Germinal center (tissue), 1 donor: Measurements from ENCODE around the gene HSD17B14.

ENCODE experiments used
- DNase-seq: peaks from one replicate; pipeline ENCODE4 v3.0.0; 2012; ENCODE audit warnings: mixed read lengths, low spot score

The HSD17B14 gene

GRCh38 chr19:48826606-48827020 is 9.7 kb downstream of the HSD17B14 start:
- no peak for DNase-seq

- no peak for DNase-seq
These were observed 13.8 kb downstream of the HSD17B14 start for GRCh38 chr19:48822514-48822913.

- DNase-seq = no peak
These were observed 14.7 kb downstream of the HSD17B14 start for GRCh38 chr19:48821633-48822032.

GRCh38 chr19:48819366-48819816 is 16.9 kb downstream of the HSD17B14 start:
- no peak for DNase-seq

- no peak for DNase-seq
These were observed 18.0 kb downstream of the HSD17B14 start for GRCh38 chr19:48818234-48818820.

- no peak for DNase-seq
These were observed 18.6 kb downstream of the HSD17B14 start for GRCh38 chr19:48817585-48818124.

GRCh38 chr19:48815870-48816501 is 20.3 kb downstream of the HSD17B14 start:
- no peak for DNase-seq

GRCh38 chr19:48814895-48815294 is 21.4 kb downstream of the HSD17B14 start:
- no peak for DNase-seq

- no peak for DNase-seq
These were observed 23.0 kb downstream of the HSD17B14 start for GRCh38 chr19:48813123-48813913.

GRCh38 chr19:48812094-48812929 is 24.0 kb downstream of the HSD17B14 start:
- DNase-seq = peak; percentile 96

GRCh38 chr19:48810151-48810550 is 26.1 kb downstream of the HSD17B14 start:
- DNase-seq = no peak

GRCh38 chr19:48807590-48808308 is 28.5 kb downstream of the HSD17B14 start:
- no peak for DNase-seq

GRCh38 chr19:48806818-48807589 is 29.3 kb downstream of the HSD17B14 start:
- DNase-seq = no peak

- peak; percentile 76 for DNase-seq
These were observed 29.8 kb downstream of the HSD17B14 start for GRCh38 chr19:48806518-48806817.

GRCh38 chr19:48805452-48805851 is 30.8 kb downstream of the HSD17B14 start:
- DNase-seq = no peak

- no peak for DNase-seq
These were observed 31.8 kb downstream of the HSD17B14 start for GRCh38 chr19:48804496-48804895.

- no peak for DNase-seq
These were observed 33.7 kb downstream of the HSD17B14 start for GRCh38 chr19:48802623-48803022.

GRCh38 chr19:48799358-48800300 is 36.7 kb downstream of the HSD17B14 start:
- DNase-seq = no peak

GRCh38 chr19:48798937-48799336 is 37.4 kb downstream of the HSD17B14 start:
- DNase-seq = no peak
